Measurements from ENCODE around the gene FAM187B.

DNA sequence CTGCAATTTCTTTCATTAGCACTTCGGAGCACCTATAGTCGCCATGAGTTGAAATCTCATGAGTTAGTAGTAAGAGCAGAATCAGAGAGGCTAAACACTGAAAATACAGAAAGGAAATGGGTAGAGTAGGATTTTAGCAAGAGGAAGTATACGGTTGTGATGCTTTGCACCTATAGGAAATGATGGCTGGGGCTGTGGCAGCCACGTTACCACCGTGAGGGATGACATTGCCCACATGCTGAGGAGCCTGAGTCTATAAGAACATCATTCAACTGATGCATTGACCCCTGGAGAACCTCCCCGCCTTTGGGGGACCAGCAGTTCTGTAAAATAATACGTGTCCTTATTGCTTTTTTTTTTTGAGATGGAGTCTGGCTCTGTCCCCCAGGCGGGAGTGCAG is 20.4 kb downstream of the FAM187B start:
- TF ChIP-seq CTCF (IDR thresholded peaks at IDR 0.05; ENCODE audit: poor library complexity) (no peak), EZH2 (IDR thresholded peaks at IDR 0.05; ENCODE audit: borderline replicate concordance) (no peak), EZH2phosphoT487 (IDR thresholded peaks at IDR 0.05; ENCODE audit: low read depth, severe bottlenecking, unreplicated experiment) (no peak)

Measured in hepatocyte (in vitro differentiated cells).